Astrocyte of the cerebellum (primary cell): ENCODE data around the gene RCE1.

Source experiments
- DNase-seq: peaks from one replicate; pipeline ENCODE4 v3.0.0-alpha.2; 2011; ENCODE audit warnings: low read depth
- H3K4me3 ChIP-seq: 2 replicates; pipeline ENCODE4 v1.5.1; 2011; ENCODE audit warnings: mild to moderate bottlenecking, low read depth, low read length, moderate library complexity
- CTCF ChIP-seq: IDR thresholded peaks from 2 replicates; pipeline ENCODE4 v1.5.1; 2012; ENCODE audit warnings: low read length, low read depth, moderate library complexity, mild to moderate bottlenecking; ENCODE audit errors: missing control alignments
- in situ Hi-C: cut with HindIII; loops from 2 replicates; pipeline ENCODE4 v1.10.0; 2017; ENCODE audit warnings: low sequenced_read_pairs

RCE1 gene

GRCh38 chr11:66853242-66854229 is 10.3 kb downstream of the RCE1 start:
- DNase-seq = no peak
- TF ChIP-seq CTCF = no peak
- in situ Hi-C loops = no loop called here
- no peak overlapping the region for H3K4me3 ChIP-seq

GRCh38 chr11:66854231-66854661 is 11.0 kb downstream of the RCE1 start:
- no peak for DNase-seq
- H3K4me3 ChIP-seq = no peak overlapping the region
- in situ Hi-C loops = no loop called here
- TF ChIP-seq CTCF = no peak

GRCh38 chr11:66854729-66855211 is 11.5 kb downstream of the RCE1 start:
- no peak for DNase-seq
- H3K4me3 ChIP-seq = no peak overlapping the region
- TF ChIP-seq CTCF = no peak
- in situ Hi-C loops = no loop called here

- H3K4me3 ChIP-seq = peak overlapping the region; percentile 67
- no peak for TF ChIP-seq CTCF
Observed at GRCh38 chr11:66855574-66856495, 12.6 kb downstream of the RCE1 start.

GRCh38 chr11:66856496-66857233 is 13.4 kb downstream of the RCE1 start, which contains the start of gene LRFN4:
LRFN4 (plus strand) TSS chr11:66857064; CDS start chr11:66857745, 681 bp downstream.
- peak within 1 kb of the TSS; percentile 67 for H3K4me3 ChIP-seq
- no peak for DNase-seq
- in situ Hi-C loops = no loop called here
- no peak for TF ChIP-seq CTCF

More at GRCh38 chr11:66855574-66856495, 12.6 kb downstream of the RCE1 start:
- in situ Hi-C loops = no loop called here
- DNase-seq = peak; percentile 48
